ENCODE data around the gene ASTN2.

Gene ASTN2

GRCh38 chr9:117268847-117269446 lies 145.9 kb downstream of the ASTN2 start:
- no peak for DNase-seq (ENCODE audit: extremely low spot score)
- ChIA-PET CTCF (no interaction called here), POLR2A (no interaction called here)

GRCh38 chr9:117266855-117267497 lies 147.9 kb downstream of the ASTN2 start:
- TF ChIP-seq CTCF (IDR thresholded peaks at IDR 0.05; ENCODE audit: control extremely low read depth, extremely low read depth, low read depth, missing control alignments), result no peak
- ChIA-PET POLR2A (no interaction called here), CTCF (interaction anchor here (1.3 kb wide), 1 partner anchor 9 kb away, joined by 5 read pairs; no protein-coding TSS in a partner anchor)
- DNase-seq (ENCODE audit: extremely low spot score), result no peak

More at GRCh38 chr9:117268847-117269446, 145.9 kb downstream of the ASTN2 start:
- TF ChIP-seq CTCF (IDR thresholded peaks at IDR 0.05; ENCODE audit: control extremely low read depth, extremely low read depth, low read depth, missing control alignments), result no peak

GRCh38 chr9:117265253-117265652 lies 149.6 kb downstream of the ASTN2 start:
- TF ChIP-seq CTCF (IDR thresholded peaks at IDR 0.05; ENCODE audit: control extremely low read depth, extremely low read depth, low read depth, missing control alignments), result no peak
- POLR2A ChIA-PET, result no interaction called here
- CTCF ChIA-PET, result no interaction called here
- DNase-seq (ENCODE audit: extremely low spot score), result no peak

- ChIA-PET POLR2A (no interaction called here), CTCF (interaction anchor here (0.8 to 1.2 kb wide), 2 partner anchors 11 to 36 kb away, joined by 3 to 4 read pairs; no protein-coding TSS in a partner anchor)
- no peak for DNase-seq (ENCODE audit: extremely low spot score)
- no peak for TF ChIP-seq CTCF (IDR thresholded peaks at IDR 0.05; ENCODE audit: control extremely low read depth, extremely low read depth, low read depth, missing control alignments)
Measured at GRCh38 chr9:117258184-117258866, 156.5 kb downstream of the ASTN2 start.

GRCh38 chr9:117253261-117253660 lies 161.6 kb downstream of the ASTN2 start:
- no peak for DNase-seq (ENCODE audit: extremely low spot score)
- CTCF ChIA-PET, result interaction anchor here (0.9 kb wide), 1 partner anchor 32 kb away, joined by 3 read pairs; no protein-coding TSS in a partner anchor
- no peak for TF ChIP-seq CTCF (IDR thresholded peaks at IDR 0.05; ENCODE audit: control extremely low read depth, extremely low read depth, low read depth, missing control alignments)
- POLR2A ChIA-PET, result no interaction called here

- DNase-seq (ENCODE audit: extremely low spot score), result no peak
- TF ChIP-seq CTCF (IDR thresholded peaks at IDR 0.05; ENCODE audit: control extremely low read depth, extremely low read depth, low read depth, missing control alignments), result no peak
- POLR2A ChIA-PET, result no interaction called here
- CTCF ChIA-PET, result no interaction called here
Measured at GRCh38 chr9:117250610-117251215, 164.1 kb downstream of the ASTN2 start.

Measured in GM10248 (cell line).